K562 (cell line): Measurements from ENCODE around the gene TXLNA. TPM values are rescaled to one million over a fixed set of nuclear protein-coding genes. Genes with fewer than 3 reads are reported as not detected.
A peak's percentile ranks its signal among the peaks of the same experiment; 100 is the strongest.

Source experiments
- CBX3 ChIP-seq, 2 experiments: IDR thresholded peaks; 1 replicate in 1 of 2; 2 replicates in 1 of 2; pipeline ENCODE4 v1.6.1; 2012; ENCODE audit warnings: inconsistent platforms in 2 of 2, low read length in 2 of 2, borderline replicate concordance in 1 of 2, control low read depth in 1 of 2
- FOXK1 ChIP-seq: sonication (generic); formaldehyde crosslinking; IDR thresholded peaks from 2 replicates; pipeline ENCODE4 v1.8.0; 2022; ENCODE audit warnings: missing genetic modification reagents, mild to moderate bottlenecking, borderline replicate concordance
- MECOM ChIP-seq: fragments of 250-450 bp; sonication (Bioruptor Pico); IDR thresholded peaks from 2 replicates; pipeline ENCODE4 v1.8.0; 2022; ENCODE audit warnings: inconsistent platforms
- MEF2D ChIP-seq: conservative IDR thresholded peaks from 2 replicates; pipeline ENCODE4 v1.6.1; 2016; ENCODE audit warnings: low read depth, missing genetic modification characterization, missing compliant biosample characterization
- NR1H2 ChIP-seq: sonication (generic); formaldehyde crosslinking; IDR thresholded peaks from 2 replicates; pipeline ENCODE4 v1.4.0; 2020; ENCODE audit warnings: mild to moderate bottlenecking, missing genetic modification reagents
- PRMT5 ChIP-seq: sonication (generic); formaldehyde crosslinking; IDR thresholded peaks from 2 replicates; pipeline ENCODE4 v1.5.0; 2020; ENCODE audit warnings: missing genetic modification reagents
- RAD21 ChIP-seq, 2 experiments: fragments of 250-450 bp in 1 of 2; fragments of 450-650 bp in 1 of 2; sonication (Bioruptor Pico) in 1 of 2; formaldehyde crosslinking in 1 of 2; IDR thresholded peaks in 1 of 2; conservative IDR thresholded peaks in 1 of 2; 2 replicates each; pipeline versions ENCODE4 v1.4.0 to v1.8.0; 2020 to 2022; ENCODE audit warnings: mild to moderate bottlenecking in 2 of 2, moderate library complexity in 1 of 2
- RCOR1 ChIP-seq, 2 experiments: IDR thresholded peaks; 2 replicates each; pipeline ENCODE4 v1.6.1; 2012; ENCODE audit warnings: low read depth in 2 of 2, low read length in 2 of 2, borderline replicate concordance in 1 of 2, improper control_type of control experiment in 1 of 2
- ZC3H8 ChIP-seq: fragments of 450-650 bp; IDR thresholded peaks from 2 replicates; pipeline ENCODE4 v1.6.1; 2017
- ZNF347 ChIP-seq: fragments of 450-650 bp; formaldehyde crosslinking; IDR thresholded peaks from 2 replicates; pipeline ENCODE4 v1.4.0; 2020; ENCODE audit warnings: low read depth, mild to moderate bottlenecking, moderate library complexity
- ZNF695 ChIP-seq: fragments of 450-650 bp; formaldehyde crosslinking; IDR thresholded peaks from 2 replicates; pipeline ENCODE4 v1.4.0; 2020; ENCODE audit warnings: mild to moderate bottlenecking, moderate library complexity
- polyA plus RNA-seq, 8 experiments: library from polyadenylated mRNA; depleted of rRNA in 4 of 8; stranded (reverse) in 5 of 8; unstranded in 3 of 8; fragments of >200 nt; fragmentation: Nextera tagmentation in 2 of 8; fragmentation: Illumina TruSeq in 1 of 8; extraction: Ambion mirVana in 2 of 8; extraction: Trizol in 1 of 8; gene quantifications; 2 replicates each; pipeline versions ENCODE4 v1.2.1 to v1.2.3, GENCODE V29; 2011 to 2014; ENCODE audit warnings: inconsistent platforms in 1 of 8, missing spikeins in 1 of 8
- total RNA-seq, 7 experiments: library from RNA; depleted of rRNA in 6 of 7; stranded (reverse); fragments of >200 nt in 6 of 7; fragmentation: Illumina TruSeq in 2 of 7; extraction: Trizol in 2 of 7; gene quantifications; 2 replicates each; pipeline versions ENCODE4 v1.2.1 to v1.2.3, GENCODE V29; 2011 to 2021; ENCODE audit warnings: low replicate concordance in 1 of 7
- TF ChIP-seq, protein P1 (sequence below): fragments of 450-650 bp; IDR thresholded peaks from 2 replicates; pipeline ENCODE4 v1.6.1; 2016; ENCODE audit warnings: mild to moderate bottlenecking
- TF ChIP-seq, protein P2 (sequence below), 2 experiments: fragments of 450-650 bp in 1 of 2; IDR thresholded peaks; 2 replicates each; pipeline ENCODE4 v1.6.1; 2011 to 2017; ENCODE audit warnings: low read depth in 2 of 2, antibody characterized with exemption in 1 of 2, borderline replicate concordance in 1 of 2, low read length in 1 of 2, mild to moderate bottlenecking in 1 of 2, mixed read lengths in 1 of 2; ENCODE audit not compliant: control insufficient read depth in 1 of 2
- TF ChIP-seq, protein P3 (sequence below), 3 experiments: fragments of 200-800 bp in 1 of 3; sonication (Bioruptor generic) in 1 of 3; sonication (generic) in 1 of 3; formaldehyde crosslinking in 1 of 3; IDR thresholded peaks; 2 replicates each; pipeline versions ENCODE4 v1.6.1 to v1.8.0; 2016 to 2022; ENCODE audit warnings: mild to moderate bottlenecking in 2 of 3, missing compliant biosample characterization in 2 of 3, missing genetic modification characterization in 2 of 3, missing genetic modification reagents in 1 of 3
- TF ChIP-seq, protein P4 (sequence below), 2 experiments: IDR thresholded peaks in 1 of 2; conservative IDR thresholded peaks in 1 of 2; 2 replicates each; pipeline ENCODE4 v1.6.1; 2016; ENCODE audit warnings: low read depth in 2 of 2, mild to moderate bottlenecking in 1 of 2, missing compliant biosample characterization in 1 of 2, missing genetic modification characterization in 1 of 2, moderate library complexity in 1 of 2
- TF ChIP-seq, protein P5 (sequence below): sonication (generic); IDR thresholded peaks from 2 replicates; pipeline ENCODE4 v1.6.1; 2016

The TXLNA gene
- total and polyA plus RNA-seq, 9 of the 15 experiments (the other 6 are each of a cell fraction or from before 2014, with no cell fraction given), result 9.2 to 54.5 (median 39.3) TPM

DNA sequence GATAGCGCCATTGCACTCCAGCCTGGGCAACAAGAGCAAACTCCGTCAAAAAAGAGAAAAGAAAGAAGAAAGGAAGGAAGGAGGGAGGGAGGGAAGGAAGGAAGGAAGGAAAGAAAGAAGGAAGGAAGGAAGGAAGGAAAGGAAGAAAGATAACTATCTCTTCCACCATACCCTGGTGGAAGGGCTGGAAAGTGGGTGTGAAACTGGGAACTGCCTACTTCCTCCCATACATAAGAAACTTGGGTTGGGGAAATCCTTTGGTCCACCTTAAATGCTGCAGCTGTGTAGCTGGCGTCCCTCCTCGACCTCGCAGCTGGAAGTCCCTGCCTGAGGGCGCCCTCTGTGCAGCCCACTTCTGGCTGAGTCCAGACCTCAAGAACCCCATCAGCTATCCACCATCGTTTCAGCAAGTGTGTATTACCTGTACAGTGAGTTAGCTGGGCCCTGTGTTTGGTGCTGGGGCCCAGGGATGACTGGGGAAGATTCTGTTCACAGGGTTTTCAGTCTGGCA lies 62.9 kb downstream of the TXLNA start (continued):
- TF ChIP-seq, protein P1, sequence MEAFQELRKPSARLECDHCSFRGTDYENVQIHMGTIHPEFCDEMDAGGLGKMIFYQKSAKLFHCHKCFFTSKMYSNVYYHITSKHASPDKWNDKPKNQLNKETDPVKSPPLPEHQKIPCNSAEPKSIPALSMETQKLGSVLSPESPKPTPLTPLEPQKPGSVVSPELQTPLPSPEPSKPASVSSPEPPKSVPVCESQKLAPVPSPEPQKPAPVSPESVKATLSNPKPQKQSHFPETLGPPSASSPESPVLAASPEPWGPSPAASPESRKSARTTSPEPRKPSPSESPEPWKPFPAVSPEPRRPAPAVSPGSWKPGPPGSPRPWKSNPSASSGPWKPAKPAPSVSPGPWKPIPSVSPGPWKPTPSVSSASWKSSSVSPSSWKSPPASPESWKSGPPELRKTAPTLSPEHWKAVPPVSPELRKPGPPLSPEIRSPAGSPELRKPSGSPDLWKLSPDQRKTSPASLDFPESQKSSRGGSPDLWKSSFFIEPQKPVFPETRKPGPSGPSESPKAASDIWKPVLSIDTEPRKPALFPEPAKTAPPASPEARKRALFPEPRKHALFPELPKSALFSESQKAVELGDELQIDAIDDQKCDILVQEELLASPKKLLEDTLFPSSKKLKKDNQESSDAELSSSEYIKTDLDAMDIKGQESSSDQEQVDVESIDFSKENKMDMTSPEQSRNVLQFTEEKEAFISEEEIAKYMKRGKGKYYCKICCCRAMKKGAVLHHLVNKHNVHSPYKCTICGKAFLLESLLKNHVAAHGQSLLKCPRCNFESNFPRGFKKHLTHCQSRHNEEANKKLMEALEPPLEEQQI, result no peak
- TF ChIP-seq ZC3H8 (no peak), PRMT5 (CRISPR knock-in tag) (no peak), MECOM (CRISPR knock-in tag) (no peak), RCOR1 (IDR thresholded peaks at IDR 0.05; ENCODE audit: borderline replicate concordance in 1 of 2, low read depth in 2 of 2, low read length in 2 of 2) (no peak), NR1H2 (CRISPR knock-in tag) (no peak), ZNF347 (CRISPR knock-in tag) (no peak), FOXK1 (CRISPR knock-in tag) (no peak), ZNF695 (CRISPR knock-in tag) (no peak), MEF2D (tag) (no peak), RAD21 (CRISPR knock-in tag; conservative IDR thresholded peaks at IDR 0.05 in 1 of 2, IDR thresholded peaks at IDR 0.05 in 1 of 2) (peak in 1 of 2 experiments; percentile 9; a peak in 1 of 4 replicates), CBX3 (IDR thresholded peaks at IDR 0.05; ENCODE audit: borderline replicate concordance in 1 of 2, low read length in 2 of 2) (no peak)
- TF ChIP-seq, protein P2, sequence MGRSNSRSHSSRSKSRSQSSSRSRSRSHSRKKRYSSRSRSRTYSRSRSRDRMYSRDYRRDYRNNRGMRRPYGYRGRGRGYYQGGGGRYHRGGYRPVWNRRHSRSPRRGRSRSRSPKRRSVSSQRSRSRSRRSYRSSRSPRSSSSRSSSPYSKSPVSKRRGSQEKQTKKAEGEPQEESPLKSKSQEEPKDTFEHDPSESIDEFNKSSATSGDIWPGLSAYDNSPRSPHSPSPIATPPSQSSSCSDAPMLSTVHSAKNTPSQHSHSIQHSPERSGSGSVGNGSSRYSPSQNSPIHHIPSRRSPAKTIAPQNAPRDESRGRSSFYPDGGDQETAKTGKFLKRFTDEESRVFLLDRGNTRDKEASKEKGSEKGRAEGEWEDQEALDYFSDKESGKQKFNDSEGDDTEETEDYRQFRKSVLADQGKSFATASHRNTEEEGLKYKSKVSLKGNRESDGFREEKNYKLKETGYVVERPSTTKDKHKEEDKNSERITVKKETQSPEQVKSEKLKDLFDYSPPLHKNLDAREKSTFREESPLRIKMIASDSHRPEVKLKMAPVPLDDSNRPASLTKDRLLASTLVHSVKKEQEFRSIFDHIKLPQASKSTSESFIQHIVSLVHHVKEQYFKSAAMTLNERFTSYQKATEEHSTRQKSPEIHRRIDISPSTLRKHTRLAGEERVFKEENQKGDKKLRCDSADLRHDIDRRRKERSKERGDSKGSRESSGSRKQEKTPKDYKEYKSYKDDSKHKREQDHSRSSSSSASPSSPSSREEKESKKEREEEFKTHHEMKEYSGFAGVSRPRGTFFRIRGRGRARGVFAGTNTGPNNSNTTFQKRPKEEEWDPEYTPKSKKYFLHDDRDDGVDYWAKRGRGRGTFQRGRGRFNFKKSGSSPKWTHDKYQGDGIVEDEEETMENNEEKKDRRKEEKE (IDR thresholded peaks at IDR 0.05; ENCODE audit: borderline replicate concordance in 1 of 2, control insufficient read depth in 1 of 2, low read depth in 2 of 2, low read length in 1 of 2), result 0 out of 4 replicates have a peak, but pooled peaks of 1 of the 2 experiments have one; percentile 34
- TF ChIP-seq, protein P3, sequence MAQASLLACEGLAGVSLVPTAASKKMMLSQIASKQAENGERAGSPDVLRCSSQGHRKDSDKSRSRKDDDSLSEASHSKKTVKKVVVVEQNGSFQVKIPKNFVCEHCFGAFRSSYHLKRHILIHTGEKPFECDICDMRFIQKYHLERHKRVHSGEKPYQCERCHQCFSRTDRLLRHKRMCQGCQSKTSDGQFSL (CRISPR knock-in tag; IDR thresholded peaks at IDR 0.05), result no peak
- TF ChIP-seq, protein P3 (tag; IDR thresholded peaks at IDR 0.05), result no peak
- TF ChIP-seq, protein P4, sequence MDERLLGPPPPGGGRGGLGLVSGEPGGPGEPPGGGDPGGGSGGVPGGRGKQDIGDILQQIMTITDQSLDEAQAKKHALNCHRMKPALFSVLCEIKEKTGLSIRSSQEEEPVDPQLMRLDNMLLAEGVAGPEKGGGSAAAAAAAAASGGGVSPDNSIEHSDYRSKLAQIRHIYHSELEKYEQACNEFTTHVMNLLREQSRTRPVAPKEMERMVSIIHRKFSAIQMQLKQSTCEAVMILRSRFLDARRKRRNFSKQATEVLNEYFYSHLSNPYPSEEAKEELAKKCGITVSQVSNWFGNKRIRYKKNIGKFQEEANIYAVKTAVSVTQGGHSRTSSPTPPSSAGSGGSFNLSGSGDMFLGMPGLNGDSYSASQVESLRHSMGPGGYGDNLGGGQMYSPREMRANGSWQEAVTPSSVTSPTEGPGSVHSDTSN (CRISPR knock-in tag; IDR thresholded peaks at IDR 0.05; ENCODE audit: low read depth), result no peak
- TF ChIP-seq, protein P4 (tag; conservative IDR thresholded peaks at IDR 0.05; ENCODE audit: low read depth), result no peak
- TF ChIP-seq, protein P5, sequence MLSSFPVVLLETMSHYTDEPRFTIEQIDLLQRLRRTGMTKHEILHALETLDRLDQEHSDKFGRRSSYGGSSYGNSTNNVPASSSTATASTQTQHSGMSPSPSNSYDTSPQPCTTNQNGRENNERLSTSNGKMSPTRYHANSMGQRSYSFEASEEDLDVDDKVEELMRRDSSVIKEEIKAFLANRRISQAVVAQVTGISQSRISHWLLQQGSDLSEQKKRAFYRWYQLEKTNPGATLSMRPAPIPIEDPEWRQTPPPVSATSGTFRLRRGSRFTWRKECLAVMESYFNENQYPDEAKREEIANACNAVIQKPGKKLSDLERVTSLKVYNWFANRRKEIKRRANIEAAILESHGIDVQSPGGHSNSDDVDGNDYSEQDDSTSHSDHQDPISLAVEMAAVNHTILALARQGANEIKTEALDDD, result no peak
